Bronchial epithelial cell (primary cell): Measurements from ENCODE around the gene AP5Z1. TPM values are rescaled to one million over a fixed set of nuclear protein-coding genes. Genes with fewer than 3 reads are reported as not detected.

ENCODE experiments used
- DNase-seq: peaks from one replicate; pipeline ENCODE4 v3.0.0-alpha.2; 2010; ENCODE audit warnings: low read depth
- FAIRE-seq: peaks from 2 replicates; lab custom pipeline; 2011; peaks lifted over from hg19 to GRCh38; lab: Jason Lieb, UNC
- H3K27me3 ChIP-seq: 2 replicates; pipeline ENCODE4 v1.5.1; 2011; ENCODE audit warnings: low read length; ENCODE audit not compliant: control insufficient read depth, insufficient read depth
- H3K36me3 ChIP-seq: 2 replicates; pipeline ENCODE4 v1.5.1; 2011; ENCODE audit warnings: low read length; ENCODE audit not compliant: control insufficient read depth, insufficient read depth
- H3K4me3 ChIP-seq: 2 replicates; pipeline ENCODE4 v1.5.1; 2011; ENCODE audit warnings: mild to moderate bottlenecking, low read depth, low read length, control low read depth
- CTCF ChIP-seq: IDR thresholded peaks from 2 replicates; pipeline ENCODE4 v1.5.1; 2011; ENCODE audit warnings: mild to moderate bottlenecking, moderate library complexity, low read length, control low read depth, inconsistent platforms; ENCODE audit not compliant: insufficient read depth, severe bottlenecking
- total RNA-seq: library from RNA; depleted of rRNA; stranded (reverse); fragments of >200 nt; gene quantifications from 2 replicates; pipeline ENCODE4 v1.2.1, GENCODE V29; 2014

AP5Z1 gene
- total RNA-seq, 1 donor from 2014 or later: 24.5 TPM

DNA sequence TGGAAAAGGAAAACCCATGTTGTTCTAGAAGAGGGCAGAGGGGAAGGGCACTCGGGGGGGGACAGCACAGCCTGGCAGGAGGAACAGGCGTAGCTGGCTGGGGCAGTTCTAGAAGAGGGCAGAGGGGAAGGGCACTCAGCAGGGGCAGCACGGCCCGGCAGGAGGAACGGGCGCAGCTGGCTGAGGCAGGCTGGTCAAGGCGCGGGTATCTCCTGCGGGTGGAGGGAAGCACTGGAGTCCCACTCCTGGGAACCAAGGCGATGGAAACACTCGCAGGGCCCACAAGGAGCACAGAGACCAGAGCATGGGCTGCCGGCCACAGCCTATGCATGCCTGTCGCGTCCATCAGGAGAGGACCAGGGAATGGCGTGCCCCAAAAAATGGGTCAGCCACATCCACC is 49.7 kb downstream of the AP5Z1 start:
- no peaks in the 10 kb centered on the region for H3K27me3 ChIP-seq
- no peak for DNase-seq
- no peak overlapping the region for H3K4me3 ChIP-seq
- FAIRE-seq: no peak
- no peak for TF ChIP-seq CTCF
- no peaks in the 10 kb centered on the region for H3K36me3 ChIP-seq

GRCh38 chr7:4828720-4829383 is 53.4 kb downstream of the AP5Z1 start:
- no peaks in the 10 kb centered on the region for H3K27me3 ChIP-seq
- H3K4me3 ChIP-seq: no peak overlapping the region
- DNase-seq (no peak), FAIRE-seq (no peak)
- no peaks in the 10 kb centered on the region for H3K36me3 ChIP-seq
- no peak for TF ChIP-seq CTCF

DNA sequence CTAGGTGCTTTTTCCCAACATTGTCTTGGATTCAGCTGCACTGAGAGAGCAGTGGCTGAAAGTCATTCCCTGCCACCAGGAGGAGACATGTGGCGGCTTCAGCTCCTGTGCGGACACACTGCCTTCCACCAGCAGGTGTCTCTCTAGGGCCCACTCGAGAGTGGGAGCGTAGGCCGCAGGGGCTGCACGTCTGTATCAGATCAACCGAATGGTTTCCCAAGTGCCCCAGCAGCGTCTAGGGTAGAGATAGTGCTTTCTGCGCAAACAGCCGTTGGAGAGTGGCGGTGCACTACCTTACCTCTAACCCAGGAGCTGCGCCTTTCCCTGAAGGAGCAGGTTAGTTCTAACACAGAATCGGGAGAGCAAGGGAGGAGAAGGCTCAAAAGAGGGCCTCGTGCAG is 54.8 kb downstream of the AP5Z1 start:
- peak; percentile 59 for TF ChIP-seq CTCF
- Histone ChIP-seq H3K27me3 (no peaks in the 10 kb centered on the region), H3K4me3 (no peak overlapping the region), H3K36me3 (no peaks in the 10 kb centered on the region)
- DNase-seq (peak; percentile 9), FAIRE-seq (no peak)

DNA sequence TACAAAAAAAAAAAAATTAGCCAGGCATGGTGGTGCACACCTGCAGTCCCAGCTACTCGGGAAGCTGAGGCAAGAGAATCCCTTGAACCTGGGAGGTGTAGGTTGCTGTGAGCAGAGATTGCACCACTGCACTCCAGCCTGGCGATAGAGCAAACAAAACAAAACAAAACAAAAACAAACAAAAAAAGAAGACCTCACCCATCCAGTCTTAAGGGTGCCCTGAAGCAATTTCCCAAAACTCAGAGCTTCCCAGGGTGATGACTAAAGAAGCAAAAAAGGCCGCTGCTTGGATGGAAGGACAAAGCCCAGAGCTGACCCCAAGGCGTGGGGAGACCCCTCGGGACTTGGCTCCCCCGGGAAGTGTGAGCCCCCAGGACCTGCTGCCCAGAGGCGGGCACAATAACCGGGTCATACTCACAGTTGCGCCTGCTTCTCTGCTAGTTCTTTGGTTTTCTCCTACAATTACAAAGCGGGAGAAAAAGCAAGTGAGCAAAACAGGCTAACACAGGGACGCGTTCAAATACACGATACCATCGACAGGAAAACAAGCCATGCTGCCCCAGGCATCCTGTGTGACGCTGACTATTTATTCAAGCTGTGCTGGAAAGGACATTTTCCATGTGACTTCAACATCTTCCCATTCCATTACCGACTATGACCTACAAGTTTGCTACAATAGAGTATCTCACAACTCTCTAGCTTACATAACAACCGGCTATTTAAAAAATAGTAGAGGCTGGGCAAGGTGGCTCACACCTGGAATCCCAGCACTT is 56.5 kb downstream of the AP5Z1 start:
- no peak for TF ChIP-seq CTCF
- Histone ChIP-seq H3K4me3 (no peak overlapping the region), H3K27me3 (no peaks in the 10 kb centered on the region), H3K36me3 (no peaks in the 10 kb centered on the region)
- no peak for DNase-seq
- no peak for FAIRE-seq

- TF ChIP-seq CTCF: no peak
- no peaks in the 10 kb centered on the region for H3K36me3 ChIP-seq
- FAIRE-seq (no peak), DNase-seq (no peak)
- no peak overlapping the region for H3K4me3 ChIP-seq
- no peaks in the 10 kb centered on the region for H3K27me3 ChIP-seq
These were observed 57.3 kb downstream of the AP5Z1 start for GRCh38 chr7:4832711-4833110.
